GM20000 (cell line): Measurements from ENCODE around the gene GALNT11.

ENCODE experiments used
- DNase-seq: peaks from one replicate; pipeline ENCODE4 v3.0.0; 2012; ENCODE audit warnings: low spot score
- CTCF ChIP-seq: IDR thresholded peaks from 2 replicates; pipeline ENCODE4 v1.5.1; 2012; ENCODE audit warnings: mild to moderate bottlenecking, control low read depth; ENCODE audit errors: extremely low read depth, missing control alignments

Gene GALNT11

GRCh38 chr7:152115021-152115718, 89.7 kb downstream of the GALNT11 start:
- DNase-seq, result no peak
- TF ChIP-seq CTCF, result no peak

DNA sequence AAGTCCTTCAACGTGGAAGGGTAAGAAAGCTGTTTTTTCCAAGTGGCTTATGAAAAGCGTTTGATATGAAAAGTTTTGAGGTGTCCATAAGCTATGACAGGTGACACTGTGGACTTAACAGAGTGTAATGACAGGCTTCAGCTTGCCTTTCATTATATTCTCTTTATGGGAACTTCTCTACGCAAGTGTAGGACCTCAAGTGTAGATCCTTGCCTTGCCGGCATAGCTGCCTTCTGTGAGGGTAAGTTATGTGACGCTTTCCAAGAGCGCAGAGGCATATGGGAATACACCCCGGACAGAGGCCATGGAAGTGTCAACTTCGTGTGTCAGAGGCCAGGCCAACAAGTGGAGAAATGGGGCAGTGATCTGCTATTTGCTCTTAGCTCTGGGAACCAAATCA, 91.9 kb downstream of the GALNT11 start:
- DNase-seq, result no peak
- no peak for TF ChIP-seq CTCF

DNA sequence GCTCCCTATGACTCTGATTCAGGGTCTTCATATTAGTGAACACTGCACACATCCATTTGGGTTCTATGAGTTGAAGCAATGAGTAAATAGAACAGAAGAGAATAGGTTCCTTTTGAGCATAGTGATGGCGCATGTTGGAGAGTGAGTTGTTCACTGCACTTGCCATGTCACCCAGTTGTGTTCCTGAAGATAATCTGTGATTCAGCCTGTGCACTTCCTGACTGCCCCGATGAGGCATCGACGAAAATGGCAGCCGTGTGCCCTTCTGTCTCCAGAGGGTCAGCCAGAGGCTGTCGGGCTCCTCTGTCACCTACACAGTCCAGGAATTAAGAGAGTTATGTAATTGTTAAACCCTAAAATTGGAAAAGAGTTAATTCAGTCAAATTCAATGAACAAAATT, 94.7 kb downstream of the GALNT11 start:
- DNase-seq, result no peak
- TF ChIP-seq CTCF, result no peak

- TF ChIP-seq CTCF, result no peak
- no peak for DNase-seq
These were observed 95.3 kb downstream of the GALNT11 start for GRCh38 chr7:152120776-152121175.

GRCh38 chr7:152121432-152121831, 96.0 kb downstream of the GALNT11 start:
- TF ChIP-seq CTCF, result no peak
- no peak for DNase-seq

DNA sequence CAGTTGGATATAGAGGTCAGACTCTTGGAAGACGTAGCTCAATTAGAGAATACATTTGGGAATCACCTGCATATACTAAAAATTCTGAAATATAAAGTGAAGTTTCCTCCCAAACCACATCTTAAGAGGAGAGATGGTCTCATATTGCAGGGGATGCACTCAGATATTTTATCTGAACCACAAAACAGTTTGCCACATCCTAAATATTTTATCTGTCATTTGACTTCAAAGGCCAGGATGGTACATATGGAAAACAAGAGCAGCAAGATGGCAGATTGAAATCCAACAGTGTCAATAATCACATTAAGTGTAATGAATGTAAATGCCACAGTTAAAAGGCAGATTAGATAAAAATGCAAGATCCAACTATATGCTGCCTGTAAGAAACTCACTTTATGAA, 97.1 kb downstream of the GALNT11 start:
- DNase-seq, result no peak
- TF ChIP-seq CTCF, result no peak

DNA sequence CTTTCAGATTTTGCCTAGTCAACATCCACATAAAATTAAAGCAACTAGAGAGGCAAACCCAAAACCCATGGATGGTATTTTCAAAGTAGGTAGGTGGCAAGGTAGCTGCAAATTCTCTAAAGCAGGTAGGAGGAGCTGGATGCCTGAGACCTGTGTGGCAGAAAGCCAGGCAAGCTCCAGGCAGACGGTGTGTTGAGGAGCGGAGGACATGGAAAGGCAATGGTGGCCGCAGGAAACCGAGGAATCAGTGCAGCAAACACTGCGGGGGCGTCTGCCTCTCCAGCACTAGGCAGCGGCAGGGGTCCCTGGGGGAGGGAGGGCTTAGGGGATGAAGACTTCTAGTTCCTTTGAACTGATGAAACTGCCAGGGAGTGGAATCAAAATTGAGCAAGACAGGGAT, 101.3 kb downstream of the GALNT11 start:
- TF ChIP-seq CTCF, result no peak
- no peak for DNase-seq
